ENCODE results near the gene EFHD2. TPM values are rescaled to one million over a fixed set of nuclear protein-coding genes. Genes with fewer than 3 reads are reported as not detected.
A peak's percentile ranks its signal among the peaks of the same experiment; 100 is the strongest.

The EFHD2 gene
- polyA plus RNA-seq, 3 donors, result 314 to 329 (median 323) TPM

DNA sequence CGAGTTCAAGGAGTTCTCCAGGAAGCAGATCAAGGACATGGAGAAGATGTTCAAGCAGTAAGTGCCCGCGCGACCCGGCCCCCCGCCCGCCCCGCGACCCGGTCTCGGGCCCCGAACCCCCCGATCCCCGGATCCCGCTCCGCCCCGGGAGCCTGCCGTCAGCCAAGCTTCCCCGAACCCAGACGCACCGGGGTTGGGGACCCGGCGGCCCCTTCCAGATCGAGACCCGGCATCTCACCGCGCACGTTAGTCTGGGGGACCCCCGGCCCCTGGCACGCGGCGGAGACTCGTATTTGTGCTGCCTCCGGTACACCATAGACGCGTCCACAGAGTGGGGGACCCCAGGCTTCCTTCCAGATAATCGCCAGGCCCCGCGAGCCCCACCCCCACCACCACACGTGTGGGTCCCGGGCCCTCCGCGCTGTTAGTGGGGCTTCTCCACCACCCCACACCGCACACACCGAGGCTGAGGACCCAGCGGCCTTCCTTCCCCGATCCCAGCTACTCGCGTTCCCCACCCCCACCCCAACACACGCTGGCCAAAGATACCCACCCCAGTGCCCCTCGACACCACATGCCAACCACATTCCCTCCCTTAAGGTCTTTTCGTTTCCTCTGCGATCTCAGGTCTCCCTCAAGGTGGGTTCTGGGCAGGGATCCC lies 665 bp downstream of the EFHD2 start:
- peaks cover 57% of the 10 kb centered on the region for H3K79me2 ChIP-seq (ENCODE audit: insufficient read depth, low read length)
- H2AFZ ChIP-seq (ENCODE audit: insufficient read depth, low read depth, low read length, poor library complexity, severe bottlenecking), result no peak overlapping the region

GRCh38 chr1:15410884-15411245 lies 1.2 kb downstream of the EFHD2 start:
- peaks cover 62% of the 10 kb centered on the region for H3K79me2 ChIP-seq (ENCODE audit: insufficient read depth, low read length)
- H3K9me3 ChIP-seq (replicated peaks in 1 of 2; ENCODE audit: control insufficient read depth in 1 of 2, insufficient read depth in 1 of 2, low read length in 2 of 2), result no peaks in the 10 kb centered on the region
- H3K4me2 ChIP-seq (replicated peaks; ENCODE audit: extremely low read depth, low read length, poor library complexity, severe bottlenecking), result peak overlapping the region; percentile 84
- H2AFZ ChIP-seq (ENCODE audit: insufficient read depth, low read depth, low read length, poor library complexity, severe bottlenecking), result no peak overlapping the region
- peak overlapping the region; percentile 92 to 100 (median 98) for H3K4me3 ChIP-seq (replicated peaks in 1 of 3; ENCODE audit: low read depth in 2 of 3, low read length in 3 of 3)
- H3K4me1 Mint-ChIP-seq, result peaks cover 49% of the 10 kb centered on the region
- TF ChIP-seq, protein P1, sequence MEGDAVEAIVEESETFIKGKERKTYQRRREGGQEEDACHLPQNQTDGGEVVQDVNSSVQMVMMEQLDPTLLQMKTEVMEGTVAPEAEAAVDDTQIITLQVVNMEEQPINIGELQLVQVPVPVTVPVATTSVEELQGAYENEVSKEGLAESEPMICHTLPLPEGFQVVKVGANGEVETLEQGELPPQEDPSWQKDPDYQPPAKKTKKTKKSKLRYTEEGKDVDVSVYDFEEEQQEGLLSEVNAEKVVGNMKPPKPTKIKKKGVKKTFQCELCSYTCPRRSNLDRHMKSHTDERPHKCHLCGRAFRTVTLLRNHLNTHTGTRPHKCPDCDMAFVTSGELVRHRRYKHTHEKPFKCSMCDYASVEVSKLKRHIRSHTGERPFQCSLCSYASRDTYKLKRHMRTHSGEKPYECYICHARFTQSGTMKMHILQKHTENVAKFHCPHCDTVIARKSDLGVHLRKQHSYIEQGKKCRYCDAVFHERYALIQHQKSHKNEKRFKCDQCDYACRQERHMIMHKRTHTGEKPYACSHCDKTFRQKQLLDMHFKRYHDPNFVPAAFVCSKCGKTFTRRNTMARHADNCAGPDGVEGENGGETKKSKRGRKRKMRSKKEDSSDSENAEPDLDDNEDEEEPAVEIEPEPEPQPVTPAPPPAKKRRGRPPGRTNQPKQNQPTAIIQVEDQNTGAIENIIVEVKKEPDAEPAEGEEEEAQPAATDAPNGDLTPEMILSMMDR (IDR thresholded peaks at IDR 0.05), result no peak
- peaks cover 44 to 46% of the 10 kb centered on the region in 2 donors for H3K4me1 ChIP-seq (ENCODE audit: control insufficient read depth in 1 of 2, insufficient read depth in 2 of 2, low read length in 2 of 2)
- H4K20me1 ChIP-seq (ENCODE audit: insufficient read depth, low read length), result peaks cover 57% of the 10 kb centered on the region
- peaks cover 0 to 16% of the 10 kb centered on the region in 2 donors for H3K27me3 ChIP-seq (ENCODE audit: control insufficient read depth in 2 of 2, insufficient read depth in 2 of 2, low read length in 2 of 2)
- 0% methylated on average over 11 of the region's 11 CpGs for WGBS (ENCODE audit: insufficient coverage)
- peaks cover 0 to 5% (median 0%) of the 10 kb centered on the region in 7 donors for H3K9me3 Mint-ChIP-seq
- intact Hi-C loops (cut with micrococcal nuclease), result loop anchor here in 1 of 2 donors (5.0 kb wide), 2 partner anchors 64 to 111 kb away; partner anchors contain the start of gene CASP9
- peak overlapping the region; percentile 95 for H3K27ac ChIP-seq (ENCODE audit: low read depth in 1 of 2, low read length in 2 of 2)
- peak overlapping the region; percentile 96 for H3K9ac ChIP-seq (ENCODE audit: insufficient read depth, low read length, poor library complexity, severe bottlenecking)
- peak overlapping the region; percentile 97 to 99 (median 99) for H3K27ac Mint-ChIP-seq
- DNase-seq, result no peak
- H3K4me3 Mint-ChIP-seq, result peak overlapping the region; percentile 97
- peaks cover 26 to 30% of the 10 kb centered on the region in 2 donors for H3K36me3 ChIP-seq (replicated peaks in 1 of 2; ENCODE audit: control insufficient read depth in 1 of 2, insufficient read depth in 2 of 2, low read length in 2 of 2)
- H3K36me3 Mint-ChIP-seq, result peaks cover 44 to 49% of the 10 kb centered on the region in 2 donors
- peaks cover 8 to 21% (median 16%) of the 10 kb centered on the region in 3 donors for H3K27me3 Mint-ChIP-seq (ENCODE audit: low read depth in 3 of 3)

More for the DNA sequence above, 665 bp downstream of the EFHD2 start:
- Histone ChIP-seq H3K36me3 (replicated peaks in 1 of 2; ENCODE audit: control insufficient read depth in 1 of 2, insufficient read depth in 2 of 2, low read length in 2 of 2) (peaks cover 26 to 30% of the 10 kb centered on the region in 2 donors), H3K4me2 (replicated peaks; ENCODE audit: extremely low read depth, low read length, poor library complexity, severe bottlenecking) (peak overlapping the region; percentile 84), H3K27ac (ENCODE audit: low read depth in 1 of 2, low read length in 2 of 2) (peak overlapping the region; percentile 95), H4K20me1 (ENCODE audit: insufficient read depth, low read length) (peaks cover 53% of the 10 kb centered on the region), H3K27me3 (ENCODE audit: control insufficient read depth in 2 of 2, insufficient read depth in 2 of 2, low read length in 2 of 2) (peaks cover 0 to 16% of the 10 kb centered on the region in 2 donors), H3K9me3 (replicated peaks in 1 of 2; ENCODE audit: control insufficient read depth in 1 of 2, insufficient read depth in 1 of 2, low read length in 2 of 2) (no peaks in the 10 kb centered on the region), H3K4me3 (replicated peaks in 1 of 3; ENCODE audit: low read depth in 2 of 3, low read length in 3 of 3) (peak overlapping the region; percentile 92 to 100 (median 98)), H3K4me1 (ENCODE audit: control insufficient read depth in 1 of 2, insufficient read depth in 2 of 2, low read length in 2 of 2) (peaks cover 39 to 40% of the 10 kb centered on the region in 2 donors), H3K9ac (ENCODE audit: insufficient read depth, low read length, poor library complexity, severe bottlenecking) (peak overlapping the region; percentile 96)
- intact Hi-C loops (cut with micrococcal nuclease), result loop anchor here in 1 of 2 donors (5.0 kb wide), 2 partner anchors 63 to 112 kb away; partner anchors contain the start of gene CASP9
- peaks cover 8 to 21% (median 16%) of the 10 kb centered on the region in 3 donors for H3K27me3 Mint-ChIP-seq (ENCODE audit: low read depth in 3 of 3)
- peaks cover 41 to 44% of the 10 kb centered on the region in 2 donors for H3K36me3 Mint-ChIP-seq
- H3K27ac Mint-ChIP-seq, result peak overlapping the region; percentile 97 to 99 (median 99)
- DNase-seq, result no peak
- under 1% methylated on average over 51 of the region's 53 CpGs for WGBS (ENCODE audit: insufficient coverage)
- TF ChIP-seq, protein P1 (IDR thresholded peaks at IDR 0.05), result no peak
- H3K4me3 Mint-ChIP-seq, result peak overlapping the region; percentile 97
- H3K9me3 Mint-ChIP-seq, result peaks cover 0 to 5% (median 0%) of the 10 kb centered on the region in 7 donors
- H3K4me1 Mint-ChIP-seq, result peaks cover 43% of the 10 kb centered on the region
